GM19025 (cell line): ENCODE measurements around the gene KLHL22.
"Not testable (repeated sequence)": the region's sequence is repeated elsewhere in the genome, so short reads cannot be mapped to it uniquely, and the experiment has no call there.

Experiments used
- ATAC-seq: cut with Tn5 transposase; IDR thresholded peaks from one replicate; pipeline ENCODE4 v1.9.1; 2021; ENCODE audit warnings: mild to moderate bottlenecking, low read depth, moderate library complexity; ENCODE audit not compliant: unreplicated experiment

Gene KLHL22

GRCh38 chr22:20451129-20451778 lies 44.3 kb downstream of the KLHL22 start:
- ATAC-seq = not testable (repeated sequence)

GRCh38 chr22:20450551-20450906 lies 45.1 kb downstream of the KLHL22 start:
- ATAC-seq = no peak

- ATAC-seq = no peak
Observed at GRCh38 chr22:20449819-20450550, 45.6 kb downstream of the KLHL22 start.

DNA sequence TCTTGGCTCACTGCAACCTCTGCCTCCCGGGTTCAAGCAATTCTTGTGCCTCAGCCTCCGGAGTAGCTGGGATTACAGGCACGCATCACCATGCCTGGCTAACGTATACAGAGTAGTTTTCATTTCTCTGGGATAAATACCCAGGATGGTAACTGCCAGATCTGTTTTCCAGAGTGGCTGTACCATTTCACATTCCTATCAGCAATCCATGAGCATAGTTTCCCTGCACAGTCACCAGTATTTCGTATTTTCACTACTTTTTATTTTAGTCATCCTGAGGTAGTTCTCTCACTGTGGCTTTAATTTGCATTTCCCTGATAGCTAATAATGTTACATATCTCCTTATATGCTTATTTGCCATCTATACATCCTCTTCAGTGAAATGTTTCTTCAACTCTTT lies 47.0 kb downstream of the KLHL22 start:
- ATAC-seq = no peak

DNA sequence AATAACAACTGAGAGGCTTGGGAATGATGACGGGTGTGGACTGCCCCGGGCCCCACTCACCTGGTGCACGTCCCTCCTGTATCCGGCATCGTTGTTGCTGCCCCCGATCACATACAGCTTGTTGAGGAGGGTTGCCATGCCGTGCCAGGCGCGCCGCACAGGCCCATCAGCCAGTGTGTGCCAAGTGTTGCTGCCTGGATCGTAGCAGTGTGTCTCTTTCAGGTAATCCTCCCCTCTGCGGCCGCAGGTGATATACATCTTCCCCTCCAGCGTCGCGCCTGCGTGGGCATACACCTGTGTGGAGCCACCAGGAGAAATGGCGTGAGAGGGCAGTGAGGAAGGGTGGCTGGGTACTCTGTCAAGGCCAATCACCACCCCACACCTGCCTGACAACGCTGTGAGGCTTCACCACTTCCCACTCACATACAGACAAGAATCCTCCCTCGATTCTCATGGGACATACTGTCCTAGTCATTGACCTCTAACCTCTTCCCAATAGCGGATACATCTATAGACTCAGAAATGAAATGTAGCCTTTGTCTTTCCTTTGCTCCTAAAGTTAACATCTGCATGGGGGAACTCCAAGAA lies 49.1 kb downstream of the KLHL22 start:
- no peak for ATAC-seq

DNA sequence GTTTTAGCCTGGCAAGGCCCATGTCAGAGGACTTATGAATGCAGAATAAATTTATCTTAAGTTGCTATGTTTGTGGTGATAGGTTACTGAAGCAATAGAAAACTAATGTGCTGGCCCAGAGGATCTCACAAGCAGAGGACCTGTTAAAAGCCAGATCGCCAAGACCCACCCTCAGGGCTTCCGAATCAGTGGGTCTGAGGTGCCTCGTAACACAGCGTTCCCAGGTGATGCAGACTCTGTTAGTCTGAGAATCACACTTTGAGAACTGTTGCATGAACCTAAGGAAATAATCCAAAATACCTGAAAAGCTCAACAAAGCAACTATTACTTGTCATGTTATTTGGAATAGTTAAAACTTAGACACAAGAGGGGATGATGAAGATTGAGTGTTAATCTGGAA lies 51.3 kb downstream of the KLHL22 start:
- no peak for ATAC-seq

GRCh38 chr22:20442485-20443284 lies 52.9 kb downstream of the KLHL22 start:
- no peak for ATAC-seq

GRCh38 chr22:20441631-20442484 lies 53.7 kb downstream of the KLHL22 start:
- ATAC-seq = no peak

DNA sequence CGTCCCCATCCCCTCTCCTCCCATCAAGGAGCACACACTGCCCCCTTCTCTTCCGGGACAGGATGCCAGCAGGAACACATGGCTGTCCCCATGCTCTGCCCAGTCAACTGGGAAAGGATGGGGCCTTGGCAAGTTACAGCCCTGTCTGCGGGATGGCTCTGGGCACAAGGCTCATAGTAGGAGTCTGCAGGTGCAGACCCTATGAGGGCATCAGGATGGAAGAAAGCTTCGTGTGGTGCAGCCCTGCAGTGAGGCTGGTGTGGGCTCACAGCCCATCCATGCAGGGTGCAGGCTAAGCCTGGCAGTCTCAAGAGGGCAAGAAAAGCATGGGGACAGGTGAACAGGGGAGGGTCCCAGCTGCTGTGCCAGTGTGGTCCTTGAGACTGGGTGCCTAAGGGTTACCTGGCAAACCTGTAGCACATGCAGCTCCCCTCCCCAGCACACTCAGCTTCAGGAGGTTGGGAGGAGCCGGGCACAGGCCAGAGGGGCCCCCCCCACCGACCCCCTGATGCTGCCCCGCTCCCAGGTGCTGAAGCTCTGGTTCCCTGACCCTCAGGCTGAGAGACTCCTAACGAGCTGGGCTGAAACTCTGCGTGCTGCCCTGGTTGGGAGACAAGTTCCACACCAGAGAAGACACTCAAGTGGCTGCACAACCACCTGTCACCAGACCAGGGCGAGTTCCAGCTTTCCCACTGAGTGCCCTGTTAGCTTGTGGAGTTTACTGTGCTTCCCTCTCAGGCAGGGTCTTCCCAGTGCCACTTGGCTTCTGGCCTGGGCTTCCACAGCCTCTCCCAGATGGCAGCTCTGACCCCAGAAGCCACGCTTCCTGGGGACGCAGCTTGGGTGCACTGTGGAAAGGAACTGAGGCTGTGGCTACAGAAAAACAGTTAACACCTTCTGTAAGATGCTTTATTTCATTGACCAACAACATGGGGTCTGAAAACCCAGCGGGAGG lies 54.7 kb downstream of the KLHL22 start:
- ATAC-seq = no peak

GRCh38 chr22:20439928-20440575 lies 55.5 kb downstream of the KLHL22 start:
- no peak for ATAC-seq

DNA sequence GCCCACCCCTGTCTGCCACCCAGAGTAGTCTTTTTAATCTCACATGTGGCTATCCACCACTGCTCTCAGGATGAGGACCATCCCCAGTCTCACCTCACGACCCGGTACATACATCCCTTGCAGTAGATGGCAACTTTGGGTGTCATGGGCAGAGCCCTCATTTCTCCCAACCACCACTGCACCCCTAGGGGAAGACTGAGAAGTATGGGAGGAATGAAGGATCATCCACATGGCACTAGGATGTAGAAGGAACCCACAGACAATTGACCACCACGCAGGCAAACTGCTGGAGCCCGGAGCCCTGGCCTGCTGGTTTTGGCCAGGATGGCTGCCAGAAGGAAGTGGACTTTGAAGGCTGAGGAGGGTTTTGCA lies 56.1 kb downstream of the KLHL22 start:
- ATAC-seq = no peak

DNA sequence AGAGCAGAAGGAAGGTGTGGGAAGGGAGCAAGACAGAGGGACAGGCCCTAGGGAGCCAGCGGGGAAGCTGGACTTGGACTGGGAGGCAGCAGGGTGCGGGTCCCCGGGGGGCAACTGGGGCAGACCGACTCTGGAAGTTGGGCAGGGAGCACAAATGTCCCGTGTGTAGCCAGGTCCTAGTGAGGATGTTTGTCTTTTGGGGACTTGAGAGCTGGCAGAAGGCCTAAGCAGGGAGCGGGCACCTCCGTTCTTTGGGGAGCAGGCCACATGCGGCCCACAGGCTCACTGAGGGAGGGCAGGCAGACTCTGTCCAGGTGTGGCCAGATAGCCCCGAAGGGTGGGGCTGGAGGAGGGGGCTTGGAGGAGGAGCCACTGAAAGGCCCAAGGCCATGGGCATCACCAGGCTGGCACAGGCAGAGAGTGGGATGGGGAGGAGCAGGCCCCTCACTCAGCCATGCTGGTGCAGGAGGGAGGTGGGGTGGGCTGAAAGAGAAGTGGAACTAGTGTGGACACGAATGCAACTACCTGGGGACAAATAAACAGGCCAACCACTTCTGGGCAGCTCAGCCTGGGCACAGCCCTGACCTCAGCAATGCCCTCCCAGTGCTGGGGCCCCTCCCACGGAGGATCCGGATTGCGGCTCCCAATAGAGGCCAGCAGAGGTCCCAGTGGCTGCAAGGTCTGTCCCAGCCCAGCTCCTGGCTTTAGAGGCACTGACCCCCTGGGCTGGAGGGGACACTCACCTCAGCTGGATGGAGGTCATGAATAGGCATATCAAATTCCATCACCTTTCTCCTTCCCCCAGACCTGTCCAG lies 56.7 kb downstream of the KLHL22 start:
- ATAC-seq = no peak

- ATAC-seq = no peak
Observed at GRCh38 chr22:20438427-20438677, 57.2 kb downstream of the KLHL22 start.

- ATAC-seq = no peak
Observed at GRCh38 chr22:20437613-20438426, 57.8 kb downstream of the KLHL22 start, which contains the start of gene SCARF2. Gene SCARF2, minus strand, starts transcription at chr22:20437825. Its CDS starts 71 bp downstream, at chr22:20437754.

DNA sequence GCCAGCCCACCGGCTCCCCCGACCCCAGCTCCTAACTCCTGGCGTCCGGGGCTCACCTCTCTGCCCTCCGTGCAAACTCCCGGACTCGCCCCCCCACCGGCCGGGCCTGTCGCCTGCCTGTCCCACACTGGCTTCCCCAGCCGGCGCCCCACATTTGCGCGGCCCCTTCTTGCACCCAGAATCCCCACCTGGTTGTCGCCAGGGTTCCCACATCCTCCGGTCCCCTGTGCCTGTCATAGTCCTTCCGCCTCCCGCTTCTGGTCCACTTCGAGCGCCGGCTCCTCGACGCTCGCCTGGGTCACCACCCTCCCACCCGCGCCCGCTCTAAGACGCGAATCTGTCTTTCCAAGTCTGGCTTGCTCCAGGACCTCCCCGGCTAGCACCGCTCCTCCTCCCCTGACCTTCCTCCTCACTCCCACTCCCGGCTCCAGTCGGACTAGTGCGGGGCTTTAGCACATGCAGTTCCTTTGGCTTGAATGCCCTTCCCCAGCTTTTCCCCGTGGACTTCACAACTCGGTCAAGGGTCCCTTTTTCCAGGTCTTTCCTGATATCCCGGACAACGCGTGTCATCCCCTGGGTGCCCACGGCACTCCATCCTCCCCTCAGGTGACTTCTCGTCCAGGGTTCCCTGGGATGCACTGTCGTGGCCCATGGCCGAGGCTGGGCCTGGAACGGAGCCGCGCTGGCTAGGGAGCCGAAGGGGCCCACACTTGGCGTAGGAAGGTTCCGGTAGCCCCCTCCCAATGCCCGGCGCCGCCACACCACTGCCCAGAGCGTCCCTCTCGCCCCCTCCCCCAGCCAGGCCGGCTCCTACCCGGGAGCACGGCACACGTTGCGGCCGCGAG lies 58.6 kb downstream of the KLHL22 start:
- no peak for ATAC-seq

GRCh38 chr22:20436307-20436767 lies 59.3 kb downstream of the KLHL22 start:
- ATAC-seq = no peak
